Kidney tubule cell (primary cell): ENCODE data around the gene ZDHHC3.

ENCODE experiments used
- DNase-seq: peaks from one replicate; pipeline ENCODE4 v3.0.0-alpha.2; 2018; ENCODE audit warnings: low spot score

The ZDHHC3 gene

GRCh38 chr3:44892689-44893088 is 83.3 kb downstream of the ZDHHC3 start:
- no peak for DNase-seq

DNA sequence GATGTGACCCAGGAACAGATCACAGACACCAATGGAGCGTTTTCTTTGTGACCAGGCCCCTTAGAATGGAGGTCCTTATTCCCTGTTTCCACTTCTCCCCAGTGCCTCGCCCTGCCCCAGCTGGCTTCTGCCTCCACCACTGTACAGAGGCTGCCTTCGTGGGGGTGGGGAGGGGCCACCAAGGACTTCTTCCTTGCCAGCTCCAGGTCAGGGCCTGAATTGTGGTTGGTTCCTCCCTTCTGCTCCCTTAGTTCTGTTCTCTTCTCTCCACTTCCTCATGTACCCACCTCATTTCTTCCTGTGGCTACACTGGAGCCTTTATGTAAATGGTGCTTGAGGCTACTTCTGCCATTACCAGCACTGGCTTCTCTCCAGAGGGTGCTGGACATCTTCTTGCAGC is 85.1 kb downstream of the ZDHHC3 start:
- no peak for DNase-seq

GRCh38 chr3:44890258-44890657 is 85.7 kb downstream of the ZDHHC3 start:
- DNase-seq = no peak

DNA sequence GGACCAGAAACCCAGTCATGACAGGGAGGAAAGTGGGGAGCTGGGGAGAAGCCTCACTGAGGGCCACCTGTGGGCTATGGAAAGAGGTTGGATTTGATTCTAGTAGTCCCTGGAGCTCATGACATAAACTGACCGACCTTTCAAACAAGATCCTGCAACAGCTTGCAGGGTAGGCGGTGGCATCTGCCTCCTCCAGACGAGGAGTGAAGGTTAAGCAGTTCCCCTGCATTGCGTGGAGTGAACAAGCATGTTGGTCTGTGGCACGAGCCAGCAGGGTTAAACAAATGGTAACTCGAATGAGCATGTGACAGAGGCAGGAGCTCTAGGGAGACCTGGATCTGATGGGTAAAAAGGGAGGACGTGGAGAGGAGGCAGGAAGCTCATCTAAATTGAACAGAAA is 88.9 kb downstream of the ZDHHC3 start:
- no peak for DNase-seq

DNA sequence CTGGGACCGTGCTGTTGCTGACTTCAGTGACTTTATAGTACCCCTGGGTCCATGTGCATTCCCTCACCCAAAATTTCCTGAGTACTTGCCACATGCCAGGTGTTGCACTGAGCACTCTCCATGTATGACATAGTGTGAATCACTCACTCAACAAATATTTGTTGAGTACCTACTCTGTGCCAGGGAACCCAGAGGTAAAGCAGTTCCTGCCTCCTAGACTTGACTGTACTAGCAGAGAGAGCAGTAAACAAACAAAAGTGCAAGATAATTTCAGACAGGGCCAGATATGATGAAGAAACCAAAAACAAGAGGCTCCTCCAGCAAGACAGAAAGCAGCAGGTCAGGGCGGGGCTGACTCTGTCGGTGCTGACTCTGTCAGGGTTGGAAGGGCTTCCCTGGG is 89.4 kb downstream of the ZDHHC3 start:
- peak; percentile 66 for DNase-seq

GRCh38 chr3:44885618-44886017 is 90.4 kb downstream of the ZDHHC3 start:
- peak; percentile 95 for DNase-seq

DNA sequence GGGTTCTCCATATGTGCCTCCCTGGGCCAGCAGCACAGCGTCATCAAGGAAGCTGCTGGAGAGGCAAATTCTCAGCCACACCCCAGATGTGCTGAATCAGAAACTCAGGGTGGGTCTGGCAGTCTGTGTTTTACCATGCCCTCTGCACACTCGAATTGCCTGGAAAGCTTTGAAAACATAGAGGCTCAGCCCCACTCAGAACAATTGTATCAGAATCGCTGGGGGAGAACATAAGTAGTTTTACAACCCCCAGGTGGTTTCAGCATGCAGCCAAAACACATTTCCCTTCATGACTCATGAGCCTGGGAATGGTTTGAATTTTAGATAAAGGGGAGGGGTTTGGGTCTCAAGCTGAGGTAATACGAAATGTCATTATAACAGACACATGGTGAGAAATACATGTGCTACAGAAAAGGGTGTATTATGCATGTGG is 92.0 kb downstream of the ZDHHC3 start:
- peak; percentile 98 for DNase-seq

GRCh38 chr3:44883213-44883955 is 92.6 kb downstream of the ZDHHC3 start:
- DNase-seq = no peak

DNA sequence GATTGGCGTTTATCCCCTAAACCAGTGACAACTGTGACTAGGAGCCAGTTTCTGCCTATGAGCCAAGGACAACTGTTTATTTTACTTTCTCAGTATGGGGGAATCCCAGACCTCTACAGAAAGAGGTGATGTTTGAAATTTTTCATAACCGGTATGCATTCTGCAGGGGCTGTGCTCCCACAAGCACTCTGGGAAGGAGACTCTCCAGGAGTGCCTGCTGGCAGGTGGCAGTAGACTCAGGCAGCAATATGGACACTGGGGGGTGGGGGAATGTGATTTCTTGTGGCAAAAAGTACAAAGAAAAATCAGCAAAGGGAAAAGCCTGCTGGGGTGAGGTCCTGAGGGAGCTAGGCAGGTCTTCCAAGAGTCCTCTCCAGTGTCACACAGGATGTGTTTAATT is 95.7 kb downstream of the ZDHHC3 start:
- no peak for DNase-seq

GRCh38 chr3:44877333-44877732 is 98.6 kb downstream of the ZDHHC3 start:
- DNase-seq = no peak

DNA sequence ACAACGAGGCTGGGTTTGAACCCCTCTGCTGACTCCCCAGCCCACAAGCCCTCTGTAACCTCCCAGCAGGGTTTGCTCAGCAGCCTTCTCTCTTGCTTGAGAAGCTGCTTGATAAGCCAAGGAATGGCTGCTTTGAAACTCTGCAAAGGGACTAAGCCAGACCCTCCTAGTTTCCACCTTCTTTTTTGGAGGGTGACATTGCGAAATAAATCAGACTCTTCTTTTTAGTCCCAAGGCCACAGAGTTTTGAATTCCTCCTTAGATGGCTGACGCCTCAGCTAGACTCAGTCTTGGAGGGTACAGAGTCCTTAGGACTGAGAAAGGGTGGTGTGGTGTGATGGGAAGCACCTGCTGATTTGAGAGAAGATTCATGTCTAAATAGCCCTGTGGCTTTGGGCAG is 100.4 kb downstream of the ZDHHC3 start:
- DNase-seq = no peak
